GM12873 (cell line): Measurements from ENCODE around the gene CIDEA.

ENCODE experiments used
- CTCF ChIP-seq: IDR thresholded peaks from 2 replicates; pipeline ENCODE4 v1.5.1; 2012; ENCODE audit warnings: low read depth, mild to moderate bottlenecking, moderate library complexity, low read length, control low read depth; ENCODE audit not compliant: insufficient read depth; ENCODE audit errors: missing control alignments

CIDEA gene

GRCh38 chr18:12236934-12237832 lies 17.0 kb upstream of the CIDEA start:
- peak; percentile 94 for TF ChIP-seq CTCF

GRCh38 chr18:12238826-12239225 lies 15.3 kb upstream of the CIDEA start:
- no peak for TF ChIP-seq CTCF

GRCh38 chr18:12239431-12239830 lies 14.7 kb upstream of the CIDEA start:
- no peak for TF ChIP-seq CTCF

- no peak for TF ChIP-seq CTCF
Measured at GRCh38 chr18:12242658-12243260, 11.4 kb upstream of the CIDEA start.

GRCh38 chr18:12245793-12246135 lies 8.4 kb upstream of the CIDEA start:
- TF ChIP-seq CTCF, result no peak

- peak; percentile 49 for TF ChIP-seq CTCF
Measured at GRCh38 chr18:12246849-12247808, 7.0 kb upstream of the CIDEA start.

GRCh38 chr18:12247946-12248345 lies 6.2 kb upstream of the CIDEA start:
- TF ChIP-seq CTCF, result no peak
